Stimulated activated CD8-positive, alpha-beta memory T cell treated with anti-CD3 and anti-CD28 coated beads, Interleukin-4, amount 100 ng/mL, for 4 hours (primary cell): ENCODE results near the gene P2RY14.
A peak's percentile ranks its signal among the peaks of the same experiment; 100 is the strongest.
"Not testable (repeated sequence)": the region's sequence is repeated elsewhere in the genome, so short reads cannot be mapped to it uniquely, and the experiment has no call there.

ENCODE experiments used
- DNase-seq, 2 donors: peaks; one replicate each; pipeline ENCODE4 v3.0.0-alpha.2; 2020; ENCODE audit warnings: low read depth in 2 of 2, low spot score in 1 of 2

The P2RY14 gene

GRCh38 chr3:151191095-151191494 is 87.2 kb downstream of the P2RY14 start:
- no peak for DNase-seq

- no peak for DNase-seq
Observed at GRCh38 chr3:151183265-151183671, 95.1 kb downstream of the P2RY14 start.

DNA sequence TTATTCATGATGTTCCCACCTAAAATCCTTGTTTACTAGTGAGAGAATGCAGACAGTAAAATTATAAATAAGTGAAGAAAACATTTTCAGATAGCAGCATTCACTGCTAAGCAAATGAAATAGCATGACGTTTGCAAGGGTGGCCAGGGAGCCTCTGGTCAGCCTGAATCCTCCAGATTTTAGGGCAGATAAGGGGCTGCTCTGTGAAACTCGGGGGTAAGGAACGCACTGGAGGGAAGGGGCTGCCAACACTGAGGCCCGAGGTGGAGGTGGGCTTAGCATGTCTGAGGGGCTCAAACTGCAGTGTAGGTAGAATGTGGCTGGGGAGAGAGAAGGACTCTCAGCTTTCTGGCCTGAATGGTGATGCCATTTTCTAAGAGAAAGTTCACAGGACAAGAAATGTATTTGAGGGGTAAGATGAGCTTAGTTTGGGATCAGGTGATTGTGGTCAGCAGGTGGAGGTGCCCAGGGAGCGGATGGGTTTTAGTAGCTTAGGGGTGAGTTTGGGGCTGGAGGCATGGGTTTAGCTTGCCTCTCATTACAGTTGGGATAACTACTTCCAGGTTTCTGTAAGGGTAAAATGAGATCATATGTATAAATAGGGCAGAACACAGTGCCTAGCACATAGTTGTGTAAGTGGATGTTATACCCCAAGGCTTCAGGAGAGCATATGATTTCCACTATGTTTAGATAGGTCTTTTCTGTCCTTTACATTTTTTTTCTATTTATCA is 95.8 kb downstream of the P2RY14 start:
- DNase-seq, result no peak

GRCh38 chr3:151178208-151178845 is 100.0 kb downstream of the P2RY14 start:
- DNase-seq, result no peak

GRCh38 chr3:151175952-151176351 is 102.4 kb downstream of the P2RY14 start:
- no peak for DNase-seq

DNA sequence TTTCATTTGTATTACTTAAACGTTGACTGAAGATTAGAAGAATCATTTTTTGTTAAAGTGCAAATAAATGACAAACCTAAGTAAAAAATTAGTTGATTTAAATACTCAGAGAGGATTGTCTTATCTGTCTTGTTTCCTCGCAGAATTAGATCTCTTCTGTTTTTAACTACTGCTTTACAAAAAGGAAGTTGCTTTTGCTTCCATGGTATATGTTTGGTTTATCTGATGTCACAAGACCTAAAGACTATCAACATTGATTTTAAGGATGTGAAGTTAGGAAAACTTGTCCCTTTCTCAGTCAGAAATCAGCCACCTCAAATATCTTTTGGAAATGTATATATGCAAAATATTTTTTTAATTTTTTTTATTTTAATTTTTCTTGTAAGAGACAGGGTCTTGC is 104.0 kb downstream of the P2RY14 start:
- no peak for DNase-seq

- DNase-seq, result no peak
Observed at GRCh38 chr3:151171145-151171757, 107.1 kb downstream of the P2RY14 start.

DNA sequence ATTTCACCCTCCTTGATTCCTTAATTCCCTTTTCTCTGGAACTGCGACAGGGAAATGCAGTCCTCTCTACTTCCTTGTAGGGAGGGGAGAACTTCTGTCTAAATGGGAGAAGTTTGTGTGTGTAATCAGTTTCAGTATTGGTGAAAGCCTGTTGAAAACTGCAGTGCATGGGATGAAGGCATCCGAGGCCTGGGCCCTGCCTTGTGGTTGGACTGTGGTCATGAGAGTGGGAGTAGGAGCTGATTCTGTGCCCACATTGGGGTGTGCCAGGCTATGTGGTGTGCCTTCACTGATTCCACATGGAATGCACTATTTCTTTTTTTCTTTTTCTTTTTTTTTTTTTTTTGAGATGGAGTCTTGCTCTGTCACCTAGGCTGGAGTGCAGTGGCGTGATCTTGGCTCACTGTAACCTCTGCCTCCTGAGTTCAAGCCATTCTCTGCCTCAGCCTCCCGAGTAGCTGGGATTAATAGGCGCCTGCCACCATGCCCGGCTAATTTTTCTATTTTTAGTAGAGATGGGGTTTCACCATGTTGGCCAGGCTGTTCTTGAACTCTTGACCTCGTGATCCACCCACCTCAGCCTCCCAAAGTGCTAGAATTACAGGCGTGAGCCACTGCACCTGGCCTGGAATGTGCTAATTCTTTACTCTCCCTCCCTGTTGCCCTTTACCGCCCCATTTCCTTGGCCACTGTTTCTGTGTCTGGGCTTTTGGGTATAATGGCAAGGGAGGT is 108.2 kb downstream of the P2RY14 start:
- not testable (repeated sequence) for DNase-seq

DNA sequence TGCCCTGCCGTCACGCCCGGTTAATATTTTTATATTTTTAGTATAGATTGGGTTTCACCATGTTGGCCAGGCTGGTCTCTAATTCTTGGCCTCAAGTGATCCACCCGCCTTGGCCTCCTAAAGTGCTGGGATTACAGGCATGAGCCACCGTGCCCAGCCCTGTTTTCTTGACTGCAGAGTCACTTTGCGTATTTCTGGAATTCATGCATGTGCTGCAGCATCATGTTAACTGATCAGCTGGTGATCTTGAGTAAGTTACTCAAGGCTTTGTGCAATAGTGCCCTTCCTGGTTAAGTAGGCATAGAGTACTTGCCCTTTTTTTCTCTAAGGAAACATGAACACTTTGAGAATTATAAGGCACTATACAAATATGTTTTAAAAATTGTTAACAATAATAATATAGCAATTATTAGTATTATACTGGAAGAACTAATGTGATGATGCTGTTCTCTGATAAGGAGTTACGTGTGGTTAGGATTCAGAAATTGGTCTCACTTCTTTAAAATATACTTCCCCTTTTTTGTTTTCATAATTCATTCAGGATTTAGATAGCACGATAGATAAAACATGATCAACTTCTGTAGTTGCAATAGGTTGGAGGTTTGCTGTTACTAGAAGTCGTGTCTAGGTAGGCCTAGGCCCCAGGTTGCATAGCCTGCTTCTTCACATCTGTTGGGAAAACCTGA is 108.9 kb downstream of the P2RY14 start:
- DNase-seq, result no peak

GRCh38 chr3:151168269-151169094 is 109.9 kb downstream of the P2RY14 start:
- DNase-seq, result peak; percentile 61 to 72

DNA sequence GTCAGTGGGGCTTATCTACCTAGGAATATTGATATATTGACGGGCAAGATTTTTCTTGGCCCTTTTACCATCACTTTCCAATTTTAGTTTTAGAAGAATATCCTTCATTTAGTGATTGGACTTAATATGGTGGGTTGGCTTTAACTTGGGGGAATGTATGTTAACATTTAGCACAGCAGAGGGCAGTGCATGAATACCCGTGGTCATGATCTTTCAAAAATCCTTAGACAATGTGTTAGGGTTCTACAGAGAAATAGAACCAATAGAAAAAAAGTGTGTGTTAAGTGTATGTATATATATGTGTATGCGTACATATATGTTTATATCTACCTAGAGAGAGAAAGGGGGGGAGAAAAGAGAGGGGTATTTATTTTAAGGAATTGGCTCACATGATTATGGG is 112.2 kb downstream of the P2RY14 start:
- DNase-seq, result no peak

GRCh38 chr3:151165226-151165625 is 113.1 kb downstream of the P2RY14 start:
- DNase-seq, result no peak
